Smooth muscle cell (in vitro differentiated cells): ENCODE measurements around the gene CD96. TPM values are rescaled to one million over a fixed set of nuclear protein-coding genes. Genes with fewer than 3 reads are reported as not detected.

Experiments
- DNase-seq: peaks from one replicate; lab custom pipeline; 2025; ENCODE audit not compliant: unreplicated experiment; lab: John Stamatoyannopoulos, UW
- H2AFZ ChIP-seq: fragments of 200-600 bp; sonication (generic); 2 replicates; pipeline ENCODE4 v1.6.0; 2016; ENCODE audit warnings: antibody characterized with exemption, low read depth, mild to moderate bottlenecking
- H3F3A ChIP-seq: fragments of 200-600 bp; sonication (generic); 2 replicates; pipeline ENCODE4 v1.6.0; 2017; ENCODE audit warnings: antibody characterized with exemption, low read depth
- H3K27ac ChIP-seq: fragments of 200-600 bp; sonication (generic); 2 replicates; pipeline ENCODE4 v1.5.1; 2016; ENCODE audit warnings: low read depth, mild to moderate bottlenecking
- H3K27me3 ChIP-seq: fragments of 200-600 bp; sonication (generic); 2 replicates; pipeline ENCODE4 v1.6.1; 2016; ENCODE audit warnings: low read depth, mild to moderate bottlenecking
- H3K36me3 ChIP-seq: fragments of 200-600 bp; sonication (generic); 2 replicates; pipeline ENCODE4 v1.5.1; 2016; ENCODE audit warnings: low read depth
- H3K4me1 ChIP-seq: fragments of 200-600 bp; sonication (generic); 2 replicates; pipeline ENCODE4 v1.5.1; 2016; ENCODE audit warnings: low read depth
- H3K4me2 ChIP-seq: fragments of 200-600 bp; sonication (generic); 2 replicates; pipeline ENCODE4 v1.6.0; 2016; ENCODE audit warnings: mild to moderate bottlenecking
- H3K4me3 ChIP-seq: fragments of 200-600 bp; sonication (generic); 2 replicates; pipeline ENCODE4 v1.5.1; 2016; ENCODE audit warnings: mild to moderate bottlenecking
- H3K79me2 ChIP-seq: fragments of 200-600 bp; sonication (generic); 2 replicates; pipeline ENCODE4 v1.6.0; 2016; ENCODE audit warnings: low read depth, mild to moderate bottlenecking
- H3K9ac ChIP-seq: fragments of 200-600 bp; sonication (generic); 2 replicates; pipeline ENCODE4 v1.6.0; 2016; ENCODE audit warnings: low read depth
- H3K9me3 ChIP-seq: fragments of 200-600 bp; sonication (generic); replicated peaks from 2 replicates; pipeline ENCODE4 v1.5.1; 2016; ENCODE audit warnings: low read depth
- H4K20me1 ChIP-seq: fragments of 200-600 bp; sonication (generic); 2 replicates; pipeline ENCODE4 v1.6.0; 2016; ENCODE audit warnings: low read depth
- CTCF ChIP-seq: fragments of 200-600 bp; sonication (generic); IDR thresholded peaks from 2 replicates; pipeline ENCODE4 v1.5.1; 2017; ENCODE audit warnings: borderline replicate concordance, mild to moderate bottlenecking, antibody characterized with exemption; ENCODE audit not compliant: insufficient read depth, poor library complexity, severe bottlenecking
- WGBS: methylation state at CpG from one replicate; pipeline ENCODE4 v1.1.7; 2016; ENCODE audit warnings: low lambda C conversion rate; 5-methylcytosine and 5-hydroxymethylcytosine counted together
- polyA plus RNA-seq: library from polyadenylated mRNA; unstranded; fragments of >200 nt; fragmentation: Nextera tagmentation; extraction: Ambion mirVana; gene quantifications from 2 replicates; pipeline ENCODE4 v1.2.1, GENCODE V29; 2016
- total RNA-seq: library from RNA; depleted of rRNA; stranded (reverse); fragments of >200 nt; gene quantifications from 2 replicates; pipeline ENCODE4 v1.2.3, GENCODE V29; 2014

Gene CD96
- total and polyA plus RNA-seq, 2 experiments from 2014 or later = 0.09 to 0.46 TPM

- Histone ChIP-seq H3K4me1 (no peaks in the 10 kb centered on the region), H2AFZ (no peak overlapping the region), H3K27ac (no peak overlapping the region), H3K4me2 (no peak overlapping the region), H3K4me3 (no peak overlapping the region), H3K27me3 (no peaks in the 10 kb centered on the region), H3K79me2 (no peaks in the 10 kb centered on the region), H3K36me3 (no peaks in the 10 kb centered on the region), H3K9ac (no peak overlapping the region), H3F3A (no peaks in the 10 kb centered on the region), H4K20me1 (no peaks in the 10 kb centered on the region), H3K9me3 (no peaks in the 10 kb centered on the region)
- no peak for DNase-seq
- no peak for TF ChIP-seq CTCF
These were observed 63.0 kb downstream of the CD96 start for GRCh38 chr3:111605018-111605417.

- Histone ChIP-seq H4K20me1 (no peaks in the 10 kb centered on the region), H3K4me3 (no peak overlapping the region), H2AFZ (no peak overlapping the region), H3K36me3 (no peaks in the 10 kb centered on the region), H3K9ac (no peak overlapping the region), H3K27ac (no peak overlapping the region), H3K4me2 (no peak overlapping the region), H3K79me2 (no peaks in the 10 kb centered on the region), H3K27me3 (no peaks in the 10 kb centered on the region), H3F3A (no peaks in the 10 kb centered on the region), H3K4me1 (no peaks in the 10 kb centered on the region), H3K9me3 (no peaks in the 10 kb centered on the region)
- 95% methylated on average over 2 of the region's 2 CpGs for WGBS
- no peak for TF ChIP-seq CTCF
- no peak for DNase-seq
These were observed 63.5 kb downstream of the CD96 start for GRCh38 chr3:111605493-111605892.

- Histone ChIP-seq H3K9me3 (no peaks in the 10 kb centered on the region), H3K79me2 (no peaks in the 10 kb centered on the region), H2AFZ (no peak overlapping the region), H3K27me3 (no peaks in the 10 kb centered on the region), H4K20me1 (no peaks in the 10 kb centered on the region), H3K4me2 (no peak overlapping the region), H3K36me3 (no peaks in the 10 kb centered on the region), H3F3A (no peaks in the 10 kb centered on the region), H3K4me1 (no peaks in the 10 kb centered on the region), H3K4me3 (no peak overlapping the region), H3K9ac (no peak overlapping the region), H3K27ac (no peak overlapping the region)
- TF ChIP-seq CTCF = no peak
- 94% methylated on average over 3 of the region's 3 CpGs for WGBS
- no peak for DNase-seq
These were observed 65.4 kb downstream of the CD96 start for GRCh38 chr3:111607240-111607920.

GRCh38 chr3:111608383-111608782, 66.4 kb downstream of the CD96 start:
- Histone ChIP-seq H2AFZ (no peak overlapping the region), H3K9me3 (no peaks in the 10 kb centered on the region), H3K4me3 (no peak overlapping the region), H3K27me3 (no peaks in the 10 kb centered on the region), H4K20me1 (no peaks in the 10 kb centered on the region), H3K9ac (no peak overlapping the region), H3K79me2 (no peaks in the 10 kb centered on the region), H3F3A (no peaks in the 10 kb centered on the region), H3K36me3 (no peaks in the 10 kb centered on the region), H3K27ac (peak overlapping the region; percentile 18), H3K4me2 (no peak overlapping the region), H3K4me1 (no peaks in the 10 kb centered on the region)
- no peak for DNase-seq
- TF ChIP-seq CTCF = no peak
- 69% methylated on average over 2 of the region's 2 CpGs for WGBS
